HG03354 (cell line): ENCODE results near the gene LMAN1L.
A peak's percentile ranks its signal among the peaks of the same experiment; 100 is the strongest.
"Not testable (repeated sequence)": the region's sequence is repeated elsewhere in the genome, so short reads cannot be mapped to it uniquely, and the experiment has no call there.

Source experiments
- ATAC-seq: cut with Tn5 transposase; IDR thresholded peaks from one replicate; pipeline ENCODE4 v1.9.1; 2021; ENCODE audit warnings: mild to moderate bottlenecking; ENCODE audit not compliant: unreplicated experiment, poor library complexity, severe bottlenecking

The LMAN1L gene

GRCh38 chr15:74781431-74782258, 31.0 kb upstream of the LMAN1L start, which contains the start of gene CSK:
Gene CSK (plus strand): TSS chr15:74782080. CDS start chr15:74798298, 16,218 bp downstream.
- peak; percentile 43 for ATAC-seq

- ATAC-seq: peak; percentile 15
Observed at GRCh38 chr15:74782259-74783071, 30.2 kb upstream of the LMAN1L start.

GRCh38 chr15:74783072-74783807, 29.4 kb upstream of the LMAN1L start:
- ATAC-seq: no peak

GRCh38 chr15:74783808-74784175, 28.8 kb upstream of the LMAN1L start:
- no peak for ATAC-seq

DNA sequence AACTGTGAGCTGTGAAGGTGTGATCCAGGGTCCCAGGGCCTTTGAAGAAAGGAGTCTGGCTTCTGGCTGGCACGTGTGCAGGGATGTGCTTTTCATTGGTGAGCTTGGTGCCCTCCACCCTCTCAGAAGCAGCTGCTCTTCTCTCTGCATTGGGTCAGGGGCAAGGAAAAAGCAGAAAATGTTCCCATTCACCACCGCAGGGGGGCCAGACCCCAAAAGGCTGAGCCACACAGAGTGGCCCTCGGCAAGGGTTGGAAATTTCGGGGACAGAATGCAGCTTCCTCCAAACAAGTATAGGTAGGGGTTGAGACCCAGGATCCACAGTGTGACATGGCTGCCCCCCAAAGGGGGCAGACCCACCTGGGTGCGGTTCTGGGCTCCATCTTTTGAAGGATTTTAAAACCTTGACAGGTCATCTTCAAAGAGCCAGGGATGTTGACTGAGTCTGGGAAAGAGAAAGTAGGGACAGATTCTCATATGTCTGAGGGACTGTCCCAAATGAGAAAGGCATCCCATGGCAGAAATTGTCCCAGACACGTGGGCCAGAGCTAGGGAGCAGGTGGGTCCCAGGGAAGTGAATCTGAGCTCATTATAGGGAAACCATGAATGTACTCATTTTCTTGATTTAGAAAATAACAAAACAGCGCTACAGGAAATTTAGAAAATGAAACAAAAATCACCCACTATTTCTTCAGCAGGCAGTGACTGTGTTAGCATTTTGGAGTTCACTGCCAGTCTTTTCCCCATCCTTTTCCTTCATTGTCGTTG, 28.0 kb upstream of the LMAN1L start:
- no peak for ATAC-seq

GRCh38 chr15:74785194-74786032, 27.2 kb upstream of the LMAN1L start:
- no peak for ATAC-seq

DNA sequence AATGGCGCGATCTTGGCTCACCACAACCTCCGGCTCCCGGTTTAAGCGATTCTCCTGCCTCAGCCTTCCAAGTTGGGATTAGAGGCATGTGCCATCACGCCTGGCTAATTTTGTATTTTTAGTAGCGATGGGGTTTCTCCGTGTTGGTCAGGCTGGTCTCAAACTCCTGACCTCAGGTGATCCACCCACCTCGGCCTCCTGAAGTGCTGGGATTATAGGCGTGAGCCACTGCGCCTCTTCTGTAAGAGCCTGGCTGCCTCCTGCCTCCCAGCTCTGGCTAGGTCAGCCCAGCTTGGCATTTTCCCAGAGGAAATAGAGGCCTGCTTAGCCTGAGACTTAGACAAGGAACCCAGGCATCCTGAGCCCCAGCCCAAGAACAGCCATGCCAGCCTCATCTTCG, 26.6 kb upstream of the LMAN1L start:
- not testable (repeated sequence) for ATAC-seq

GRCh38 chr15:74786551-74787165, 26.0 kb upstream of the LMAN1L start:
- no peak for ATAC-seq

GRCh38 chr15:74787251-74788041, 25.2 kb upstream of the LMAN1L start:
- ATAC-seq: peak; percentile 54

DNA sequence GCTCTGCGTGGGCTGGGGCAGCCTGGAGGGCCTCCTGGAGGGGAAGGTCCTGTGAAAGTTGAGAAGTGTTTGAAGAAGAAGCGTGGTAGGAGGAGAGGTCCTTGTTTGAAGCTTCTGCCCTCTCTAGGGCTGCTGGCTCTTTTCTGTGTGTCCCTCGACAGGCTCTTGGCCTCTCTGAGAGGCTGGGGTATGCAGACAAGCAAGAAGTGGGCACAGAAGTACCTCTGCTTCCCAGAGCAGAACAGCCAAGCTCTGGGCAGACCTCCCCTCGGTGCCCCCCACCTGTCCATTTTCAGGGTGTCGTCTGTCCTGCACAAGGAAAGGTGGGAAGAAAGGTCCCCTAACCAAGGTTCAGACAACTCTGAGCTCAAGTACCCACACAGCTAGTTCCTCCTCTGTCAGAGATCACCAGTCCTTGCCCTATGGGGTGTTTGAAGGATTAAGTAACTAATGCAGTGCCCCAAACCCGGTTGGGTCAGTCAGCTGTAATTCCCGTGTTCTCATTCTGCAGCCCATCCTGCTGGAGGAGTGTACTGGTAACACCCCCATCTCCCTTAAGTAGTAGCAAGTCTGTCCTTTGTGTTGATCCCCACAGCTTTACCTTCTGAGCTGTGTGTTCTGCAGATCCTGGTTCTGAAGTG, 24.5 kb upstream of the LMAN1L start:
- no peak for ATAC-seq

GRCh38 chr15:74788683-74789151, 23.9 kb upstream of the LMAN1L start:
- peak; percentile 35 for ATAC-seq

DNA sequence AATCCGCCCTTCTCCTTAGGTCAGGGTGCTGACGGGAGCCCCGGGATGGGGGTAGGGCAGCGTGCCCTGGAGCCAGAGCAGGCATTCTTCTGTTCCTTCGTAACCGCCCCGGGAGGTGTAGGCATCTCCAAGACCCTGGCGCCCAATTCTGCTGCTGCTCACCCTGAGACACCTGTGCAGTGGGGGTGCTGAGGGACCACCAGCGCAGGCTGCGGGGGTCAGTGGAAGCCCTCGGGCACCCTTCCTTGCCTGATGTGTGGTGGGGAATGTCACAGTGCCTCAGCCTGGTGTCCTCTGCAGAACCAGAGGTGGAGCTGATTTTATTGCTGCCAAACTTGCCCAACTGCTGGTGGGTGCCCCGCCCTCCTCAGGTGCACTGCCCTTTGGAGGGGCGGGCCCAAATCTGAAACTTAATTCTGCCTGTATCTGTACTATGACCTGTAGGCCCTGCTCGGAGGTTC, 23.4 kb upstream of the LMAN1L start:
- ATAC-seq: no peak

DNA sequence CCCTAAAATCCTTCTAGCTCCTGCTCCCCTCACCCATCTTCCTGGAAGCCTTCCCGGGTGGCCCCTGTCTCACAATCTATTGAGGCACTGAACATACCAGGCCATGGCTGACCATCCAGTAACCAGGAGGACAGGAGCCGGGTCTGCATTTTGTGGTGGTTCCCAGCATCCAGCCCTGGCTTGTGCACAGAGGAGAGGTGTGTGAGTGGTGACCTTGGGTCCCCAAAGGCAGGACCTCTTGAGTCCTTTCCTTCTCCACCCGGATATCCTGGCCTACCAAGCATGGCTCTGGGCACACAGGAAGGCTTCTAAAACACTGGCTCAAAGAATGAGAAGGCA, 22.9 kb upstream of the LMAN1L start:
- ATAC-seq: no peak

DNA sequence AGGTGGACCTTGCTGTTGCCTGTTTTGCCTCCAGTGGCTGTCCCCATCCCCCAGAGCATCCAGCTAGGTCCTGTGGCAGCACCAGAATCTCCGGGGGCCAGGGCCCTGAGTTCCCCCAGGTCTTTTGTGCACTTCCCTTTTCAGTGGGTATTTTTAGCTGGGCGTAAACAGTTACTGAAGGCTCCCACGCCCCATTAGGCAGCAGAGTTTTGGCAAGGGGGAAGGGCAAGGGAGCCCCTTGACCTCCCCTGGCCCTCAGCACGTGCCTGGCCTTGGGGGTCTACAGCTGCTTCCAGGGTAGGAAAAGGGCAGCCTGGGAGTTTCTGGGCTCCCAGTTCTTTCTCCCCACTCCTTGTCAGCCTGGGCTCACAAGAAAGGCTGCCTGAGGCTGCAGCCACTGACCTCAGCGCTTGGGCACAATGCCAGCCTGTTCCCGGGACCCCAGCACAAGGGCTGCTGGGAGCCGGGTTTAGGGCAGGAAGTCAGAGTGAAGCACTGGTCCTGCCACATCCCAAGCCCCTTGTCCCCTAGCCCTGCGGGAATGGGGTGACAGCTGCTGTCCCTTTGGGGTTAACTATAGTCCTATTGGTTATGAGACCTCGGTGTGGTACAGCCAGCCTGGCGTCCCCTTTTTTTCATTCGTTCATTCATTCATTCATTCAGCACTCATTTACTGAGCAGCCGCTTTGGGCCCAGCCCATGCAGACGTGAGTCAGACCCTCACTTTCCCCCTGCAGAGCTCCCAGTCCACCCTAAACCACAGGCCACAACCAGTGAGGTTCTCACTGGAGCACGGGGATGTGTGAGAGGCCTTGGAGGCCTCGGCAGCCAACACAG, 22.3 kb upstream of the LMAN1L start:
- ATAC-seq: no peak

DNA sequence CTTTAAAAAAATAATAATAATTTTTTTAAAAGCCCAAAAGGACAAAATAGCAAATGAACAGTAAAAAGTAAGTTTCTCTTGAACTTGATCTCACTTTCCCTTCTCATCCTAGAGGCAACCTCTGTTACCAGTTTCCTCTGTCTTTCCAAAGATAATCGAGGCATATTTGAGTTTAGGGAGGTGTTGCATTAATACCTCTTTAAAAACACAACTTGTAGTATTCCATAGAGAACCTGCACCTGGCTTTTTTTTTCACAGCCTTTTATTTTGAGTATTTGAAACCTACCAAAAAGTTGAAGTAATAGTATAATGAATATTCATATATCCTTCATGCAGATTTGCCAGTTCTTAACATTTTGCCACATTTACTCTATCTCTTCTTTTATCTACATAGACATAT, 21.6 kb upstream of the LMAN1L start:
- no peak for ATAC-seq

DNA sequence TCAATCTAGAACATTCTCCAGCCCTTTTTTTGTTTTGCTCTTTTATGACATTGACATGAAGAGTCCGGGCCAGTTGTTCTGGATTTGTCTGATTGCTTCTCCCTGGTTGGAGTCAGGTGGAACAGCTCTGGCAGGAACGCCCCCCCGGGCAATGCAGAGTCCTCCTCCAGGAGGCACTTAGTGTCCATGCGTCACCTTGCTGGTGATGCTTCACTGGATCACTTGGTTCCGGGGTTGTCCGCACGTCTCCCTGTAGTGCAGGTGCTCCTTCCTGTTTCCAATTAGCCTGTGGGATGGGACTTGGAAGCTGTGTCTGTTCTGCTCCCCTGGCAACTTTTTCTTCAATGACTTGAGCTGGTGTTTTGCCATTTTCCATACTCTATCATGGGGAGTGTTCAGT, 21.0 kb upstream of the LMAN1L start:
- no peak for ATAC-seq
